ENCODE data around the gene TEX19.

The TEX19 gene

GRCh38 chr17:82391496-82392066 is 32.5 kb downstream of the TEX19 start:
- no peak for DNase-seq

GRCh38 chr17:82392209-82392920 is 33.3 kb downstream of the TEX19 start:
- no peak for DNase-seq

- DNase-seq = no peak
Observed at GRCh38 chr17:82392941-82393340, 33.9 kb downstream of the TEX19 start.

GRCh38 chr17:82394278-82394677 is 35.2 kb downstream of the TEX19 start:
- DNase-seq = no peak

- no peak for DNase-seq
Observed at GRCh38 chr17:82396601-82397435, 37.8 kb downstream of the TEX19 start.

- no peak for DNase-seq
Observed at GRCh38 chr17:82397449-82398335, 38.6 kb downstream of the TEX19 start.

- no peak for DNase-seq
Observed at GRCh38 chr17:82399041-82399441, 40.0 kb downstream of the TEX19 start.

GRCh38 chr17:82399601-82400101 is 40.6 kb downstream of the TEX19 start:
- DNase-seq = no peak

GRCh38 chr17:82400206-82400605 is 41.2 kb downstream of the TEX19 start:
- no peak for DNase-seq

- DNase-seq = peak; percentile 28
Observed at GRCh38 chr17:82400830-82401229, 41.8 kb downstream of the TEX19 start.

- DNase-seq = no peak
Observed at GRCh38 chr17:82402865-82403264, 43.8 kb downstream of the TEX19 start.

- DNase-seq = no peak
Observed at GRCh38 chr17:82403662-82404660, 44.9 kb downstream of the TEX19 start.

GRCh38 chr17:82405051-82405450 is 46.0 kb downstream of the TEX19 start:
- DNase-seq = no peak

- DNase-seq = no peak
Observed at GRCh38 chr17:82406131-82406671, 47.2 kb downstream of the TEX19 start.

- no peak for DNase-seq
Observed at GRCh38 chr17:82407255-82407654, 48.2 kb downstream of the TEX19 start.

- DNase-seq = no peak
Observed at GRCh38 chr17:82408288-82408937, 49.4 kb downstream of the TEX19 start.

- DNase-seq = no peak
Observed at GRCh38 chr17:82408938-82409318, 49.9 kb downstream of the TEX19 start.

GRCh38 chr17:82410014-82410716 is 51.1 kb downstream of the TEX19 start:
- DNase-seq = no peak

GRCh38 chr17:82411396-82412053 is 52.5 kb downstream of the TEX19 start:
- DNase-seq = no peak

All from stimulated activated CD4-positive, alpha-beta T cell treated with anti-CD3 and anti-CD28 coated beads, Interleukin-12 subunit alpha, Interleukin-12 subunit beta, amount 100 ng/mL, for 4 hours (primary cell).